Measurements from ENCODE around the gene INA. TPM values are rescaled to one million over a fixed set of nuclear protein-coding genes. Genes with fewer than 3 reads are reported as not detected.
"Not testable (repeated sequence)": the region's sequence is repeated elsewhere in the genome, so short reads cannot be mapped to it uniquely, and the experiment has no call there.

Gene INA
- total RNA-seq, 1 experiment from 2014 or later = 20.4 TPM

DNA sequence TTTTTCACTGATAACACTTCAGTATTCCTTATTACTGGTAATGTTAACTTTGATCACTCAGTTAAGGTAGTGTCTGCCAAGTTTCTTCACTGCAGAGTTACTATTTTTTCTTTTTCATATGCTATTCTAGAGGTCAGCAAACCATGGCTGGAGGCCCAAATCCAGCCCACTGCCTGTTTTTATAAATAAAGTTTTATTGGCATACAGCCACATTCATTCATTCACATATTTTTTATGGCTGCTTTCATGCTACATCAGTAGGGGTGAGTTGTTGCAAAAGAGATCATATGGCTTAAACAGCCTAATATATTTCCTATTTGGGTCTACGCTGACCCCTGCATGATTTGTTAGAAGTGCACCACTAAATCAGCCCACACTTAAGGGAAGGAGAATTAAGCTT is 20.3 kb upstream of the INA start:
- ChIA-PET CTCF (interaction anchor here (0.6 kb wide), 1 partner anchor 36 kb away, joined by 7 read pairs; no protein-coding TSS in a partner anchor), POLR2A (ENCODE audit: unreplicated experiment) (no interaction called here)
- no peak overlapping the region for H3K4me3 ChIP-seq
- DNase-seq = no peak
- no peak overlapping the region for H2AFZ ChIP-seq
- H3K4me2 ChIP-seq = no peak overlapping the region
- no peaks in the 10 kb centered on the region for H3F3A ChIP-seq (ENCODE audit: insufficient read depth, low read depth)
- intact Hi-C loops (cut with micrococcal nuclease; ENCODE audit: unreplicated experiment) = no loop called here
- H3K4me1 ChIP-seq (replicated peaks; ENCODE audit: insufficient read depth) = peaks cover 6% of the 10 kb centered on the region
- H3K79me2 ChIP-seq (ENCODE audit: low read depth) = no peaks in the 10 kb centered on the region
- H3K9me2 ChIP-seq (ENCODE audit: insufficient read depth) = no peaks in the 10 kb centered on the region
- no peaks in the 10 kb centered on the region for H3K9me3 ChIP-seq (ENCODE audit: insufficient read depth, low read depth)
- BruUV-seq (replicated peaks) = no TSS peak
- no peaks in the 10 kb centered on the region for H3K27me3 ChIP-seq (ENCODE audit: insufficient read depth, low read depth)
- TF ChIP-seq, protein P1, sequence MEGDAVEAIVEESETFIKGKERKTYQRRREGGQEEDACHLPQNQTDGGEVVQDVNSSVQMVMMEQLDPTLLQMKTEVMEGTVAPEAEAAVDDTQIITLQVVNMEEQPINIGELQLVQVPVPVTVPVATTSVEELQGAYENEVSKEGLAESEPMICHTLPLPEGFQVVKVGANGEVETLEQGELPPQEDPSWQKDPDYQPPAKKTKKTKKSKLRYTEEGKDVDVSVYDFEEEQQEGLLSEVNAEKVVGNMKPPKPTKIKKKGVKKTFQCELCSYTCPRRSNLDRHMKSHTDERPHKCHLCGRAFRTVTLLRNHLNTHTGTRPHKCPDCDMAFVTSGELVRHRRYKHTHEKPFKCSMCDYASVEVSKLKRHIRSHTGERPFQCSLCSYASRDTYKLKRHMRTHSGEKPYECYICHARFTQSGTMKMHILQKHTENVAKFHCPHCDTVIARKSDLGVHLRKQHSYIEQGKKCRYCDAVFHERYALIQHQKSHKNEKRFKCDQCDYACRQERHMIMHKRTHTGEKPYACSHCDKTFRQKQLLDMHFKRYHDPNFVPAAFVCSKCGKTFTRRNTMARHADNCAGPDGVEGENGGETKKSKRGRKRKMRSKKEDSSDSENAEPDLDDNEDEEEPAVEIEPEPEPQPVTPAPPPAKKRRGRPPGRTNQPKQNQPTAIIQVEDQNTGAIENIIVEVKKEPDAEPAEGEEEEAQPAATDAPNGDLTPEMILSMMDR (conservative IDR thresholded peaks at IDR 0.05) = no peak
- TF ChIP-seq EZH2 (IDR thresholded peaks at IDR 0.05; ENCODE audit: low read depth) = no peak
- no peak overlapping the region for H3K27ac ChIP-seq
- H3K36me3 ChIP-seq (ENCODE audit: low read depth) = no peaks in the 10 kb centered on the region
- H4K20me1 ChIP-seq (ENCODE audit: insufficient read depth) = no peaks in the 10 kb centered on the region

DNA sequence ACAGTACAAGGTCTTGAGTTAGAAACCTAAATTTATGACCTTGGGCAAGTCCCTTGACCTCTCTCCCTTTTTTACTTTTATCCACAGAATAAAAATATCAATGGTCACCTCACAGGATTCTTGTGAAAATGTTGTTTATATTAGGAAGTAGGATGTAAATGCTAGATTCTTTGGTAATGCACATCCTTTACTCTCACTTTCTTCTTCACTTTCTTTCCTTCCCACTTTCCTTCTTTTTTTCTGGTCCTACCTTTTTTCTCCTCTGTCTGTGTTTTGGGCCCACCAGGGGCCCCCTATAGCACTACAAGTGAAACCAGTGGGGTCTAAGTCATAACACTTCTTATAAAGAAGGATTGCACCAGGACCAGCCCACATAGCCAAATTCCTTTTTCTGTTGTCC is 19.1 kb upstream of the INA start:
- Histone ChIP-seq H3K27me3 (ENCODE audit: insufficient read depth, low read depth) (no peaks in the 10 kb centered on the region), H4K20me1 (ENCODE audit: insufficient read depth) (no peaks in the 10 kb centered on the region), H2AFZ (no peak overlapping the region), H3K79me2 (ENCODE audit: low read depth) (no peaks in the 10 kb centered on the region), H3F3A (ENCODE audit: insufficient read depth, low read depth) (no peaks in the 10 kb centered on the region), H3K4me3 (no peak overlapping the region), H3K4me1 (replicated peaks; ENCODE audit: insufficient read depth) (peaks cover 6% of the 10 kb centered on the region), H3K27ac (no peak overlapping the region), H3K4me2 (no peak overlapping the region), H3K36me3 (ENCODE audit: low read depth) (no peaks in the 10 kb centered on the region), H3K9me2 (ENCODE audit: insufficient read depth) (no peaks in the 10 kb centered on the region), H3K9me3 (ENCODE audit: insufficient read depth, low read depth) (no peaks in the 10 kb centered on the region)
- intact Hi-C loops (cut with micrococcal nuclease; ENCODE audit: unreplicated experiment) = no loop called here
- TF ChIP-seq, protein P1 (conservative IDR thresholded peaks at IDR 0.05) = no peak
- TF ChIP-seq EZH2 (IDR thresholded peaks at IDR 0.05; ENCODE audit: low read depth) = no peak
- CTCF ChIA-PET = no interaction called here
- no peak for DNase-seq
- no TSS peak for BruUV-seq (replicated peaks)
- POLR2A ChIA-PET (ENCODE audit: unreplicated experiment) = no interaction called here

DNA sequence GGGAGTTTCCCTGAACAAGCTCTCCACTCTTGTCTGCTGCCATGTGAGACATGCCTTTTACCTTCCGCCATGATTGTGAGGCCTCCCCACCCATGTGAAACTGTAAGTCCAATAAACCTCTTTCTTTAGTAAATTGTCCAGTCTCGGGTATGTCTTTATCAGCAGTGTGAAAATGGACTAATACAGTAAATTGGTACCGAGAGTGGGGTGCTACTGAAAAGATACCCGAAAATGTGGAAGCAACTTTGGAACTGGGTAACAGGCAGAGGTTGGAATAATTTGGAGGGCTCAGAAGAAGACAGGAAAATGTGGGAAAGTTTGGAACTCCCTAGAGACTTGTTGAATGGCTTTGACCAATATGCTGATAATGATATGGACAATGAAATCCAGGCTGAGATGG is 18.0 kb upstream of the INA start:
- H3K4me1 ChIP-seq (replicated peaks; ENCODE audit: insufficient read depth); H3K27me3 ChIP-seq (ENCODE audit: insufficient read depth, low read depth); H3K36me3 ChIP-seq (ENCODE audit: low read depth); POLR2A ChIA-PET (ENCODE audit: unreplicated experiment); H3K9me3 ChIP-seq (ENCODE audit: insufficient read depth, low read depth); intact Hi-C loops (cut with micrococcal nuclease; ENCODE audit: unreplicated experiment); CTCF ChIA-PET; BruUV-seq (replicated peaks); H2AFZ ChIP-seq; H3K27ac ChIP-seq; H3K79me2 ChIP-seq (ENCODE audit: low read depth); H3K9me2 ChIP-seq (ENCODE audit: insufficient read depth); H3K4me2 ChIP-seq; H3K4me3 ChIP-seq; DNase-seq; H3F3A ChIP-seq (ENCODE audit: insufficient read depth, low read depth); H4K20me1 ChIP-seq (ENCODE audit: insufficient read depth): not testable (repeated sequence)

DNA sequence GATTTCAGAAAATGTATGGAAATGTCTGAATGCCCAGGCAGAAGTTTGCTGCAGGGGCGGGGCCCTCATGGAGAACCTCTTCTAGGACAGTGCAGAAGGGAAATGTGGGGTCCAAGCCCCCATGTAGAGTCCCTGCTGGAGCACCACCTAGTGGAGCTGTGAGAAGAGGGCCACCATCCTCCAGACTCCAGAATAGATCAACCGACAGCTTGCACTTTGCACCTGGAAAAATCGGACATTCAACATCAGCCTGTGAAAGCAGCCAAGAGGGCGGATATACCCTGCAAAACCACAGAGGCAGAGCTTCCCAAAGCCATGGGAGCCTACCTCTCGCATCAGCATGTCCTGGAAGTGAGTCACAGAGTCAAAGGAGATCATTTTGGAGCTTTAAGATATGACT is 16.9 kb upstream of the INA start:
- H3K79me2 ChIP-seq (ENCODE audit: low read depth) = no peaks in the 10 kb centered on the region
- TF ChIP-seq, protein P1 (conservative IDR thresholded peaks at IDR 0.05) = no peak
- TF ChIP-seq EZH2 (IDR thresholded peaks at IDR 0.05; ENCODE audit: low read depth) = no peak
- no peaks in the 10 kb centered on the region for H4K20me1 ChIP-seq (ENCODE audit: insufficient read depth)
- no TSS peak for BruUV-seq (replicated peaks)
- ChIA-PET CTCF (no interaction called here), POLR2A (ENCODE audit: unreplicated experiment) (no interaction called here)
- H2AFZ ChIP-seq = no peak overlapping the region
- no peak overlapping the region for H3K4me2 ChIP-seq
- no peaks in the 10 kb centered on the region for H3K9me3 ChIP-seq (ENCODE audit: insufficient read depth, low read depth)
- intact Hi-C loops (cut with micrococcal nuclease; ENCODE audit: unreplicated experiment) = no loop called here
- 0 out of 2 replicates have a peak, but pooled peaks cover 2% of the 10 kb centered on the region for H3K4me1 ChIP-seq (replicated peaks; ENCODE audit: insufficient read depth)
- H3K4me3 ChIP-seq = no peak overlapping the region
- no peak overlapping the region for H3K27ac ChIP-seq
- H3F3A ChIP-seq (ENCODE audit: insufficient read depth, low read depth) = no peaks in the 10 kb centered on the region
- no peaks in the 10 kb centered on the region for H3K9me2 ChIP-seq (ENCODE audit: insufficient read depth)
- no peaks in the 10 kb centered on the region for H3K36me3 ChIP-seq (ENCODE audit: low read depth)
- no peak for DNase-seq
- H3K27me3 ChIP-seq (ENCODE audit: insufficient read depth, low read depth) = no peaks in the 10 kb centered on the region

All from PC-9 (cell line).